C4-2B (cell line): ENCODE measurements around the gene ZNF134.

Experiments
- H3K27ac ChIP-seq: fragments of 450-650 bp; 2 replicates; pipeline ENCODE4 v1.5.1; 2017
- ZFX ChIP-seq: fragments of 450-650 bp; IDR thresholded peaks from 2 replicates; pipeline ENCODE4 v1.6.1; 2017
- TF ChIP-seq, protein P1 (sequence below): fragments of 450-650 bp; conservative IDR thresholded peaks from 2 replicates; pipeline ENCODE4 v1.5.1; 2017; ENCODE audit warnings: mild to moderate bottlenecking

The ZNF134 gene

DNA sequence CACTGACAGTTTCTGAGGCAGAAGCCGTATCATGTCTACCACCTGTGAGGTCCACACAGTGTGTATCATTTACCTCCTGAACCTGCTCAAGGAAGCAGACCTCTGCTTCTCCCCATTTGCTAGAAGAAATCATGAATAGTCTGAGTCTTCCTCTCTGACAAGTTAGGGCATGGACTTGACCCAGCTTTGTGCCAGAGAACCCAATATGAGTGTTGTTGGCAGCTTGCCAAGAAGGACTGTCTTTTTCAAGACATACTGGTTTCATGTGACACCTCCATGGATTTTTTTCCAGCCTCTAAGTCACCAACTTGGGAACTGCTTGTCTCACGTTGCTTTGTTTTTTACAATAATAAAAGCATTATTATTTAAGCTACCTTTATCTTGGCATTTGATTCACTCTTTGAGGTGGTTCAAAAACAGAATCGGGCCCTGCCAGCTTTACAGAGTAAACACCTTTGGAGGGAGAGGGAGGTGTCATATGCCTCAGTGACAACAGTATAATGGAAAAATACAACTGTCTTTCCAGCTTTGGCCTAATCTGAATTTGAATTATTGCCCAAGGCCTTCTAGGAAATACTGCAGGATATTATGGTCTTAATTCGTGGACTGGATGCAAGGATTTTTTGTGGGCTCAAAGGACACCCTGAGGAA lies 28.5 kb downstream of the ZNF134 start:
- no peak for TF ChIP-seq ZFX
- TF ChIP-seq, protein P1, sequence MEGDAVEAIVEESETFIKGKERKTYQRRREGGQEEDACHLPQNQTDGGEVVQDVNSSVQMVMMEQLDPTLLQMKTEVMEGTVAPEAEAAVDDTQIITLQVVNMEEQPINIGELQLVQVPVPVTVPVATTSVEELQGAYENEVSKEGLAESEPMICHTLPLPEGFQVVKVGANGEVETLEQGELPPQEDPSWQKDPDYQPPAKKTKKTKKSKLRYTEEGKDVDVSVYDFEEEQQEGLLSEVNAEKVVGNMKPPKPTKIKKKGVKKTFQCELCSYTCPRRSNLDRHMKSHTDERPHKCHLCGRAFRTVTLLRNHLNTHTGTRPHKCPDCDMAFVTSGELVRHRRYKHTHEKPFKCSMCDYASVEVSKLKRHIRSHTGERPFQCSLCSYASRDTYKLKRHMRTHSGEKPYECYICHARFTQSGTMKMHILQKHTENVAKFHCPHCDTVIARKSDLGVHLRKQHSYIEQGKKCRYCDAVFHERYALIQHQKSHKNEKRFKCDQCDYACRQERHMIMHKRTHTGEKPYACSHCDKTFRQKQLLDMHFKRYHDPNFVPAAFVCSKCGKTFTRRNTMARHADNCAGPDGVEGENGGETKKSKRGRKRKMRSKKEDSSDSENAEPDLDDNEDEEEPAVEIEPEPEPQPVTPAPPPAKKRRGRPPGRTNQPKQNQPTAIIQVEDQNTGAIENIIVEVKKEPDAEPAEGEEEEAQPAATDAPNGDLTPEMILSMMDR, result no peak
- H3K27ac ChIP-seq, result no peak overlapping the region

DNA sequence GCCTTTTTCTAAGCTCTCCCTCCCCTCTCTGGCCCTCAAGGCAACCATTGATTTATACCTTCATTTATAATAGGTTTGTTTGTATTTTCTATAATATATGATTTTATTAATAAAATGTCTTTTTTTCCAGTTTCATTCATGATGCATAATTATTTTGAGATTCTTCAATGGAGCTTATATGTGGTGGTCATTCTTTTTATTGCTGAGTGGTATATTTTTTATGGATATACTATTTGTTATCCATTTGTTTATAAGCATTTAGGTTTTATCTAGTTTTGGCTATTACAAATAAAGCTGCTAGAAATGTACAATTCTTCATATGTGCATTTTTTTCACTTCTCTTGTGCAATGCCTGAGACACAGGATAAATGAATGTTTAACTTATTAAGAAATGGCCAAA lies 29.7 kb downstream of the ZNF134 start:
- H3K27ac ChIP-seq, result no peak overlapping the region
- TF ChIP-seq, protein P1, result no peak
- TF ChIP-seq ZFX, result no peak

DNA sequence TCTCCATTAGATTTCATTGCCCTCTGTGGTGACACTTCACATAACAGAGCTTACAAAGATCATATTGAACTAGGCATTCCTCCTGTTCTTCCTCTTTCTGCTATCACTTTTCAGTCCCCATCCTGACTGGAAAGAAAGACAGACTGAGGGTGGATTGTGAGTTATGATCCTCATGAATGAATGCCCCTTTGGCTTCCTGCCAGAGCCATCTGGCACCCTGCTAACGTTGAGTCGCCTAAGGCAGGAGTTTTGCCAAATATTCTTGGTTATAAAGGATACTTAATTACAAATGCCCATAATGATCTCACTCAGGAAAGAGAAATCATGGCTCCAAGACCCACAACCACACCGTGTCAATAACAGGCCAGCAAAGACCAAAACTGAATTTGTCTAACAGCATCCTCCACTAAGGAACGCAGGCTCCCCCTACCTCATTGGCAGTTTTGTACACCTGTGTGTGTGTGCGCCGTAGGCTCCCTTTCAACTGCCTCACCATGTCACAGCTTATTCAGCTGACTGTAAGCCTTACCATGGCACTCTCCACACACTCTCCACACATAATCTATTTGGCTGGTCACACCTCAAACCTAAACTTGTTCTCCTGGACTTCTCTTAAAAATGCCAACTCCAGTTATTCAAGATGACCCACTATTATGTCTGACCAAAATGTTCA lies 34.4 kb downstream of the ZNF134 start:
- no peak overlapping the region for H3K27ac ChIP-seq
- TF ChIP-seq ZFX, result no peak
- TF ChIP-seq, protein P1, result no peak

DNA sequence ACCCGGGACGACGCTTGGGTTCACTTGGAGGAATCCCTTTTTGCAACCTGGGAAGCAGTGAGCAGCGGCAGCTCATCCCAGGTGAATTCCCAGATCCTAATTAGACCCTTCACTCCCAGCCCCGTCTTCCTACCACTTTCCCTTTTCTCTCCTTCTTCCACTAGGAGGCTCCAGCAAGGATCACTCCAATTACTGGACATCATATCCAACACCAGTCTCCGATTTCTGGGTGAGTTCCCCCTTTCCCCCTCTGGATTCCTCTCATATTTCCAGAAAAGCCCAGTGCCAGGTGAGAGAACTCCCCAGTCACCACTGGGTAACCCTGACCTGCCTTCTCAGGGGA lies 37.6 kb downstream of the ZNF134 start:
- H3K27ac ChIP-seq, result no peak overlapping the region
- no peak for TF ChIP-seq ZFX
- TF ChIP-seq, protein P1, result 0 out of 2 replicates have a peak, but pooled peaks have one; percentile 9

DNA sequence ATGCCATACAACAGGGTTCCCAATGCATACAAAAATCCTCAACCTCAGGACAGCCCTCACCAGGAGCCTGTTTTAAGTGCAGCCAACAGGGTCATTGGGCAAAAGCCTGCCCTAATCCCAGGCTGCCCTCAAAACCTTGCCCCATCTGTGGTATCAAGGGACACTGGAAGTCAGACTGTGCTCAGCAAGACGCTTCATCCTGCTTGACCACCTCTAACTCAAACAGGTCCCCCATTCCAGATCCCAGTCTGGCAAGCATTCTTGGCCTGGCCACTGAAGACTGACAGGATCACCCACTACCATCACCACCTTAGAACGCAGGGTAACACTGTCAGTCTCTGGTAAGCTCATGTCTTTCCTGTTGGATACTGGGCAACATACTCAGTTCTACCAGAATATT lies 39.6 kb downstream of the ZNF134 start:
- no peak overlapping the region for H3K27ac ChIP-seq
- no peak for TF ChIP-seq ZFX

DNA sequence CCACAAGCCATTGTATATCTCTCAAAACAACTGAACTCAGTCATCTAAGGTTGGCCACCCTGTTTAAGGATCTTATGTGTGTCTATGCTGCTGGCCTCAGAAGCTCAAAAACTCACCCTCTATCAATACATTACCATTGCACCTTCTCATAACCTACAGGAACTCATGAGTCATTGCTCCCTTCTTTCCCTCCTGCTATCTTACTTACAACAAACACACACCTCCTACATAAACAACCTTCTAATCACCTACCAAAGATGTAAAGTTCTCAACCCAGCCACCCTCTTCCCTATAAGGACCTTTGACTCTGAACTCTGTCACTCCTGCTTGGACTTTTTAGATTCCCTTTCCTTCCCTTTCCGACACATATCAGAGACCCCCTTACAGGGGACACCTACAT lies 41.4 kb downstream of the ZNF134 start:
- TF ChIP-seq, protein P1, result no peak
- no peak for TF ChIP-seq ZFX
- H3K27ac ChIP-seq, result no peak overlapping the region

DNA sequence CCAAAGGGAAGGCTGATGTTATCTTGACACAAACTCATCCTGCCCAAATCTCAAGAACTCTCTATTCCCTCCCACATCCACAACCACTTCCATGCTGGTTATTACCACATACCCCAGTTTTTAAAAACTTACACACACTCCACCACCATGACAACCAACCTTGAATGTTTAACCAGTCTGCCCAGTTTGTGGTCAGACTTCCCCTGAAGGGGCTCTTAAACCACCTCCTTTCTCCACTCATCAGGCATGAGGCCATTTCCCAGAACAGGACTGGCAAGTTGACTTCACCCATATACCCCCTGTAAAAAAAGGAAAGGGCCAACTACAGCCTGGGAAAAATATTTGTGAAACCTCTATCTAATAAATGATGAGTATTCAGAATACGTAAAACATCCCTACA lies 42.3 kb downstream of the ZNF134 start:
- TF ChIP-seq ZFX, result no peak
- TF ChIP-seq, protein P1, result no peak
- H3K27ac ChIP-seq, result no peak overlapping the region
